Endothelial cell (in vitro differentiated cells): ENCODE measurements around the gene PVALEF. TPM values are rescaled to one million over a fixed set of nuclear protein-coding genes. Genes with fewer than 3 reads are reported as not detected.

Experiments
- DNase-seq: peaks from one replicate; pipeline ENCODE4 v3.0.0; 2021; ENCODE audit warnings: low spot score
- H3K27ac Mint-ChIP-seq: one replicate; pipeline ENCODE4 v1.8.0; 2021; ENCODE audit warnings: mixed read lengths, inconsistent platforms; ENCODE audit not compliant: unreplicated experiment
- H3K27me3 Mint-ChIP-seq: one replicate; pipeline ENCODE4 v1.8.0; 2021; ENCODE audit warnings: mild to moderate bottlenecking, moderate library complexity, mixed read lengths, inconsistent platforms; ENCODE audit not compliant: unreplicated experiment
- H3K36me3 Mint-ChIP-seq: one replicate; pipeline ENCODE4 v1.8.0; 2021; ENCODE audit warnings: mild to moderate bottlenecking, low read depth, mixed read lengths, inconsistent platforms; ENCODE audit not compliant: unreplicated experiment
- H3K4me1 Mint-ChIP-seq: one replicate; pipeline ENCODE4 v1.8.0; 2021; ENCODE audit warnings: mild to moderate bottlenecking, mixed read lengths, inconsistent platforms; ENCODE audit not compliant: unreplicated experiment
- H3K4me3 Mint-ChIP-seq: one replicate; pipeline ENCODE4 v1.8.0; 2021; ENCODE audit warnings: mild to moderate bottlenecking, mixed read lengths, inconsistent platforms; ENCODE audit not compliant: unreplicated experiment
- H3K9me3 Mint-ChIP-seq: one replicate; pipeline ENCODE4 v1.8.0; 2021; ENCODE audit warnings: mixed read lengths, inconsistent platforms; ENCODE audit not compliant: unreplicated experiment
- CTCF ChIP-seq: fragments of 200-600 bp; sonication (generic); IDR thresholded peaks from one replicate; pipeline ENCODE4 v1.5.0; 2021; ENCODE audit warnings: antibody characterized with exemption; ENCODE audit not compliant: unreplicated experiment
- total RNA-seq: library from RNA; stranded (reverse); fragmentation: NEBNext Ultra II Directional; extraction: Animal tissue kit (Norgen Biotek cat#: 25700); gene quantifications from one replicate; pipeline ENCODE4 v1.2.1, GENCODE V29; 2021; ENCODE audit not compliant: unreplicated experiment

Gene PVALEF
- total RNA-seq, 1 donor from 2014 or later: not detected

GRCh38 chr17:81166033-81166492, 756 bp downstream of the PVALEF start, which contains the start of gene AATK:
Gene AATK, minus strand, starts transcription at chr17:81166221. Its CDS starts 229 bp downstream, at chr17:81165992.
- Mint-ChIP-seq H3K27ac (no peak within 1 kb of the TSS), H3K4me1 (peaks cover 2% of the 10 kb centered on the region), H3K9me3 (no peaks in the 10 kb centered on the region), H3K36me3 (no peaks in the 10 kb centered on the region), H3K4me3 (no peak within 1 kb of the TSS), H3K27me3 (peaks cover 7% of the 10 kb centered on the region)
- DNase-seq: no peak
- no peak for TF ChIP-seq CTCF

- H3K27ac Mint-ChIP-seq: no peak overlapping the region
- no peak overlapping the region for H3K4me3 Mint-ChIP-seq
- no peaks in the 10 kb centered on the region for H3K4me1 Mint-ChIP-seq
- no peaks in the 10 kb centered on the region for H3K9me3 Mint-ChIP-seq
- H3K36me3 Mint-ChIP-seq: no peaks in the 10 kb centered on the region
- DNase-seq: no peak
- TF ChIP-seq CTCF: no peak
- H3K27me3 Mint-ChIP-seq: peaks cover 9% of the 10 kb centered on the region
Measured at GRCh38 chr17:81167194-81167524, 1.9 kb downstream of the PVALEF start.

GRCh38 chr17:81167638-81168037, 2.3 kb downstream of the PVALEF start:
- Mint-ChIP-seq H3K36me3 (no peaks in the 10 kb centered on the region), H3K27ac (no peak overlapping the region), H3K9me3 (no peaks in the 10 kb centered on the region), H3K27me3 (peaks cover 9% of the 10 kb centered on the region), H3K4me3 (no peak overlapping the region), H3K4me1 (no peaks in the 10 kb centered on the region)
- TF ChIP-seq CTCF: no peak
- DNase-seq: no peak

GRCh38 chr17:81169870-81170309, 4.6 kb downstream of the PVALEF start:
- Mint-ChIP-seq H3K27me3 (peaks cover 14% of the 10 kb centered on the region), H3K36me3 (no peaks in the 10 kb centered on the region)
- no peak for DNase-seq

More at GRCh38 chr17:81169870-81170309, 4.6 kb downstream of the PVALEF start:
- H3K9me3 Mint-ChIP-seq: no peaks in the 10 kb centered on the region
- no peaks in the 10 kb centered on the region for H3K4me1 Mint-ChIP-seq
- no peak overlapping the region for H3K4me3 Mint-ChIP-seq
- H3K27ac Mint-ChIP-seq: no peak overlapping the region
- no peak for TF ChIP-seq CTCF
